ENCODE data around the gene INPP5D.
"Not testable (repeated sequence)": the region's sequence is repeated elsewhere in the genome, so short reads cannot be mapped to it uniquely, and the experiment has no call there.

INPP5D gene

GRCh38 chr2:233013650-233014049, 46.5 kb upstream of the INPP5D start:
- TF ChIP-seq, protein P1, sequence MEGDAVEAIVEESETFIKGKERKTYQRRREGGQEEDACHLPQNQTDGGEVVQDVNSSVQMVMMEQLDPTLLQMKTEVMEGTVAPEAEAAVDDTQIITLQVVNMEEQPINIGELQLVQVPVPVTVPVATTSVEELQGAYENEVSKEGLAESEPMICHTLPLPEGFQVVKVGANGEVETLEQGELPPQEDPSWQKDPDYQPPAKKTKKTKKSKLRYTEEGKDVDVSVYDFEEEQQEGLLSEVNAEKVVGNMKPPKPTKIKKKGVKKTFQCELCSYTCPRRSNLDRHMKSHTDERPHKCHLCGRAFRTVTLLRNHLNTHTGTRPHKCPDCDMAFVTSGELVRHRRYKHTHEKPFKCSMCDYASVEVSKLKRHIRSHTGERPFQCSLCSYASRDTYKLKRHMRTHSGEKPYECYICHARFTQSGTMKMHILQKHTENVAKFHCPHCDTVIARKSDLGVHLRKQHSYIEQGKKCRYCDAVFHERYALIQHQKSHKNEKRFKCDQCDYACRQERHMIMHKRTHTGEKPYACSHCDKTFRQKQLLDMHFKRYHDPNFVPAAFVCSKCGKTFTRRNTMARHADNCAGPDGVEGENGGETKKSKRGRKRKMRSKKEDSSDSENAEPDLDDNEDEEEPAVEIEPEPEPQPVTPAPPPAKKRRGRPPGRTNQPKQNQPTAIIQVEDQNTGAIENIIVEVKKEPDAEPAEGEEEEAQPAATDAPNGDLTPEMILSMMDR (IDR thresholded peaks at IDR 0.05; ENCODE audit: low read depth, low read length, missing control alignments), result no peak
- H3K4me3 ChIP-seq (replicated peaks; ENCODE audit: low read depth, low read length), result no peak overlapping the region

DNA sequence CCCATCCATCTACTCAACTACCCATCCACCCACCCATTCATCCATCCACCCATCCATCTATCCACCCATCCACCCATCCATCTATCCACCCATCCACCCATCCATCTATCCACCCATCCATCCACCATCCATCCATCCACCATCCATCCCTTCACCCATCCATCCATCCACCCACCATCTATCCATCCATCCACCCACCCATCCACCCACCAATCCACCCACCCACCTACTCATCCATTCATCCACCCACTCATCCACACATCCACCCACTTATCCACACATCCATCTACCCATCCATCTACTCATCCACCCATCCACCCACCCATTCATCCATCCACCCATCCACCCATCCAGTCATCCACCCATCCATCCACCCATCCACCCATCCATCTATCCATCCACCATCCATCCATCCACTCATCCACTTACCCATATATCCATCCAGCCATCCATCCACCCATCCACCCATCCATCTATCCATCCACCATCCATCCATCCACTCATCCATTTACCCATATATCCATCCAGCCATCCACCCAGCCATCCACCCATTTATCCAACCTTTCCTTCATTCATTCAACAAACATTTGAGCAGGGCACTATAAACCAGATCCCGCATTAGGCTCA, 45.0 kb upstream of the INPP5D start:
- no peak overlapping the region for H3K4me3 ChIP-seq (replicated peaks; ENCODE audit: low read depth, low read length)
- TF ChIP-seq, protein P1 (IDR thresholded peaks at IDR 0.05; ENCODE audit: low read depth, low read length, missing control alignments), result no peak
- DNase-seq (ENCODE audit: extremely low read depth, low read depth), result no peak

More at GRCh38 chr2:233013650-233014049, 46.5 kb upstream of the INPP5D start:
- no peak for DNase-seq (ENCODE audit: extremely low read depth, low read depth)

DNA sequence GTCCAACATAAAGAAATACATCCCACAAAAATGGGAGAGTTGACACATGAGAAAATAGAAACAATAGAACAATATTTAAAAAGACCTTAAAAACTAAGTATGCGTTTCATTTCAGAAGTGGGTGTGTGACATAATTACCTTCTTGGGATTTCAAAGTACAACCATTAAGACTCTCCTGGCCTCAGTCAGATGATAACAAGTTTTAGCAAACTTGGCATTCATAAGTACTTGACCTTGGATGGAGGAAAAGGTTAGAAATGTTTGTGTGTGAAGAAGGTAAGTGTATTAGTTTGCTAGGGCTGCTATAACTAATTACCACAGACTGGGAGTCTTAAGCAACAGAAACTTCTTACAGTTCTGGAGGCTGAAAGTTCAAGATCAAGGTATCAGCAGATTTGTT, 42.2 kb upstream of the INPP5D start:
- no peak overlapping the region for H3K4me3 ChIP-seq (replicated peaks; ENCODE audit: low read depth, low read length)
- TF ChIP-seq, protein P1 (IDR thresholded peaks at IDR 0.05; ENCODE audit: low read depth, low read length, missing control alignments), result no peak
- no peak for DNase-seq (ENCODE audit: extremely low read depth, low read depth)

DNA sequence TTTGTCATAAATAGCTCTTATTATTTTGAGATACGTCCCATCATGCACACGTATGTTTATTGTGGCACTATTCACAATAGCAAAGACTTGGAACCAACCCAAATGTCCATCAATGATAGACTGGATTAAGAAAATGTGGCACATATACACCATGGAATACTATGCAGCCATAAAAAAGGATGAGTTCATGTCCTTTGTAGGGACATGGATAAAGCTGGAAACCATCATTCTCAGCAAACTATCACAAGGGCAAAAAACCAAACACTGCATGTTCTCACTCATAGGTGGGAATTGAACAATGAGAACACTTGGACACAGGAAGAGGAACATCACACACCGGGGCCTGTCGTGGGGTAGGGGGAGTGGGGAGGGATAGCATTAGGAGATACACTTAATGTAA, 40.5 kb upstream of the INPP5D start:
- not testable (repeated sequence) for H3K4me3 ChIP-seq (replicated peaks; ENCODE audit: low read depth, low read length); DNase-seq (ENCODE audit: extremely low read depth, low read depth)

GRCh38 chr2:233020454-233020853, 39.7 kb upstream of the INPP5D start:
- TF ChIP-seq, protein P1 (IDR thresholded peaks at IDR 0.05; ENCODE audit: low read depth, low read length, missing control alignments), result no peak
- DNase-seq (ENCODE audit: extremely low read depth, low read depth), result no peak
- H3K4me3 ChIP-seq (replicated peaks; ENCODE audit: low read depth, low read length), result no peak overlapping the region

DNA sequence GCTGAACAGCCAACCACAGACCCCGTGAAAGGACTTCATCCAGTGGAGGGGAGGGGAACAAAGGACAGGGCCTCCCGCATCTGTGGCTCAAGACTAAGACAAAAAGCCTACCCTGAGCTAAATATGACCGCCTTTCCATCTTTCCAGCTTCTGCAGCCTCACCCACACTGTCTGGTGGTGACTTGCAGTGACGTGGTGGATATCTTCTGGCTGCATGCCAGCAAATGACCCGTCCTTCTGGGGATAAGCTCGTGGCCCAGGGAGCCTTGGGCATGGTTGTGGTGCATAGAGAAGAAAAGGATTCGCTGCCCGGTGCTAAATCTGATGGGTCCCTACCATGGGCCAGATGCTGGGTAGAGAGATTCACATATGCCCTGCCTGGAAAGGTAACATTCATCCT, 38.4 kb upstream of the INPP5D start:
- no peak overlapping the region for H3K4me3 ChIP-seq (replicated peaks; ENCODE audit: low read depth, low read length)
- DNase-seq (ENCODE audit: extremely low read depth, low read depth), result no peak
- TF ChIP-seq, protein P1 (IDR thresholded peaks at IDR 0.05; ENCODE audit: low read depth, low read length, missing control alignments), result no peak

DNA sequence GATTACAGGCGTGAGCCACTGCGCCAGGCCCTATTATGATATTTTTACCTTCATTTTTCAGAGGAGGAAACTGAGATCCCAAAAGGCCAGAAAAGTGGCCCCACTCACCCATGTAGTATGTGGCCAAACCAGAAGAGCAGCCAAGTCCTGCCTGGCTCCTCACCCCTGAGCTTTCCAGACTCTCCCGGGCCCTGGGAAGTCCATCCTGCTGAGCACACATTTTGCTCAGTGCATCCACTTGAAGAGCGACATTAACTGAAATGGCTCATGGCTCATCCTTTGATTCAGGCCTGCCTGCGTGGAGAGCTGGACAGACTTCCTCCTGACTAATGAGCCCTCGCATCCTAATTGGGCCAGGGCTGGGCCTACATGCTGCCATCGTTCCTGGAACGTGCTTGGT, 37.6 kb upstream of the INPP5D start:
- H3K4me3 ChIP-seq (replicated peaks; ENCODE audit: low read depth, low read length), result no peak overlapping the region
- no peak for DNase-seq (ENCODE audit: extremely low read depth, low read depth)
- TF ChIP-seq, protein P1 (IDR thresholded peaks at IDR 0.05; ENCODE audit: low read depth, low read length, missing control alignments), result no peak

Data from HFF-Myc (cell line).